ENCODE measurements around the gene GLT1D1. TPM values are rescaled to one million over a fixed set of nuclear protein-coding genes. Genes with fewer than 3 reads are reported as not detected.

GLT1D1 gene
- total and polyA plus RNA-seq, 2 experiments from 2014 or later, result 0.83 to 2.7 TPM

- no peaks in the 10 kb centered on the region for H3K36me3 ChIP-seq
- H3K4me1 ChIP-seq (ENCODE audit: low read depth), result no peaks in the 10 kb centered on the region
- no peak for DNase-seq (ENCODE audit: low read depth in 1 of 2, low spot score in 1 of 2)
- H3K9me3 ChIP-seq (ENCODE audit: low read depth), result no peaks in the 10 kb centered on the region
- TF ChIP-seq, protein P1, sequence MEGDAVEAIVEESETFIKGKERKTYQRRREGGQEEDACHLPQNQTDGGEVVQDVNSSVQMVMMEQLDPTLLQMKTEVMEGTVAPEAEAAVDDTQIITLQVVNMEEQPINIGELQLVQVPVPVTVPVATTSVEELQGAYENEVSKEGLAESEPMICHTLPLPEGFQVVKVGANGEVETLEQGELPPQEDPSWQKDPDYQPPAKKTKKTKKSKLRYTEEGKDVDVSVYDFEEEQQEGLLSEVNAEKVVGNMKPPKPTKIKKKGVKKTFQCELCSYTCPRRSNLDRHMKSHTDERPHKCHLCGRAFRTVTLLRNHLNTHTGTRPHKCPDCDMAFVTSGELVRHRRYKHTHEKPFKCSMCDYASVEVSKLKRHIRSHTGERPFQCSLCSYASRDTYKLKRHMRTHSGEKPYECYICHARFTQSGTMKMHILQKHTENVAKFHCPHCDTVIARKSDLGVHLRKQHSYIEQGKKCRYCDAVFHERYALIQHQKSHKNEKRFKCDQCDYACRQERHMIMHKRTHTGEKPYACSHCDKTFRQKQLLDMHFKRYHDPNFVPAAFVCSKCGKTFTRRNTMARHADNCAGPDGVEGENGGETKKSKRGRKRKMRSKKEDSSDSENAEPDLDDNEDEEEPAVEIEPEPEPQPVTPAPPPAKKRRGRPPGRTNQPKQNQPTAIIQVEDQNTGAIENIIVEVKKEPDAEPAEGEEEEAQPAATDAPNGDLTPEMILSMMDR (IDR thresholded peaks at IDR 0.05; ENCODE audit: low read depth, low read length), result no peak
- H3K27ac ChIP-seq, result no peak overlapping the region
- no peak overlapping the region for H3K4me3 ChIP-seq
- H3K27me3 ChIP-seq, result no peaks in the 10 kb centered on the region
Measured at GRCh38 chr12:128961308-128961902, 108.1 kb downstream of the GLT1D1 start.

DNA sequence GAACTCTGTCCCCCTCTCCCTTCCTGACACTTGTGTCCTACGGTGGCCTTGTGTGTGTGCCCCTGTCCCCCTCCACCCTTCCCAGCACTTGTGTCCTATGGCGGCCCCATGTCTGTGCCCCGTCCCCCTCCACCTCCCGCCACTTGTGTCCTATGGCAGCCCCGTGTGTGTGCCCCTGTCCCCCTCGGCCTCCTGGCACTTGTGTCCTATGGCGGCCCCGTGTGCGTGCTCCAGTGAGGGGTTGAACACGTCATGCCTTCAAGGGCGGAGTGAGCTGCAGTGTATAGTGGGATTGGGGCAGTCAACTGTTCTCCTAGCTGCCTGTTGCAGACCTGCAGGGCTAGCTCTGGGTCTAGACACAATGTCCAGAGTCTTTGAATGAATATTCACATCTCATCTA, 108.7 kb downstream of the GLT1D1 start:
- TF ChIP-seq, protein P1 (IDR thresholded peaks at IDR 0.05; ENCODE audit: low read depth, low read length), result no peak
- no peak overlapping the region for H3K27ac ChIP-seq
- no peak for DNase-seq (ENCODE audit: low read depth in 1 of 2, low spot score in 1 of 2)
- H3K27me3 ChIP-seq, result peaks cover 3% of the 10 kb centered on the region
- no peaks in the 10 kb centered on the region for H3K4me1 ChIP-seq (ENCODE audit: low read depth)
- H3K4me3 ChIP-seq, result no peak overlapping the region
- no peaks in the 10 kb centered on the region for H3K36me3 ChIP-seq
- no peaks in the 10 kb centered on the region for H3K9me3 ChIP-seq (ENCODE audit: low read depth)

- peaks cover 46% of the 10 kb centered on the region for H3K27me3 ChIP-seq
- no peaks in the 10 kb centered on the region for H3K9me3 ChIP-seq (ENCODE audit: low read depth)
- no peaks in the 10 kb centered on the region for H3K36me3 ChIP-seq
- no peak overlapping the region for H3K4me3 ChIP-seq
- H3K4me1 ChIP-seq (ENCODE audit: low read depth), result no peaks in the 10 kb centered on the region
- H3K27ac ChIP-seq, result no peak overlapping the region
- no peak for DNase-seq (ENCODE audit: low read depth in 1 of 2, low spot score in 1 of 2)
- TF ChIP-seq, protein P1 (IDR thresholded peaks at IDR 0.05; ENCODE audit: low read depth, low read length), result no peak
Measured at GRCh38 chr12:128966203-128966810, 113.0 kb downstream of the GLT1D1 start.

- H3K36me3 ChIP-seq, result no peaks in the 10 kb centered on the region
- DNase-seq (ENCODE audit: low read depth in 1 of 2, low spot score in 1 of 2), result no peak
- peaks cover 56% of the 10 kb centered on the region for H3K27me3 ChIP-seq
- H3K4me3 ChIP-seq, result no peak overlapping the region
- TF ChIP-seq, protein P1 (IDR thresholded peaks at IDR 0.05; ENCODE audit: low read depth, low read length), result no peak
- no peaks in the 10 kb centered on the region for H3K4me1 ChIP-seq (ENCODE audit: low read depth)
- H3K9me3 ChIP-seq (ENCODE audit: low read depth), result no peaks in the 10 kb centered on the region
- no peak overlapping the region for H3K27ac ChIP-seq
Measured at GRCh38 chr12:128968668-128969067, 115.4 kb downstream of the GLT1D1 start.

GRCh38 chr12:128969480-128970055, 116.3 kb downstream of the GLT1D1 start:
- no peaks in the 10 kb centered on the region for H3K9me3 ChIP-seq (ENCODE audit: low read depth)
- peaks cover 61% of the 10 kb centered on the region for H3K27me3 ChIP-seq
- no peak overlapping the region for H3K4me3 ChIP-seq
- DNase-seq (ENCODE audit: low read depth in 1 of 2, low spot score in 1 of 2), result peak in 1 of 2 donors; percentile 67
- H3K36me3 ChIP-seq, result no peaks in the 10 kb centered on the region
- no peak overlapping the region for H3K27ac ChIP-seq
- TF ChIP-seq, protein P1 (IDR thresholded peaks at IDR 0.05; ENCODE audit: low read depth, low read length), result no peak
- no peaks in the 10 kb centered on the region for H3K4me1 ChIP-seq (ENCODE audit: low read depth)
